Activated CD4-positive, alpha-beta T cell treated with anti-CD3 and anti-CD28 coated beads for 4 hours (primary cell): ENCODE results near the gene IQCN.
A peak's percentile ranks its signal among the peaks of the same experiment; 100 is the strongest.

Experiments used
- DNase-seq, 2 donors: peaks; one replicate each; pipeline ENCODE4 v3.0.0-alpha.2; 2020

The IQCN gene

DNA sequence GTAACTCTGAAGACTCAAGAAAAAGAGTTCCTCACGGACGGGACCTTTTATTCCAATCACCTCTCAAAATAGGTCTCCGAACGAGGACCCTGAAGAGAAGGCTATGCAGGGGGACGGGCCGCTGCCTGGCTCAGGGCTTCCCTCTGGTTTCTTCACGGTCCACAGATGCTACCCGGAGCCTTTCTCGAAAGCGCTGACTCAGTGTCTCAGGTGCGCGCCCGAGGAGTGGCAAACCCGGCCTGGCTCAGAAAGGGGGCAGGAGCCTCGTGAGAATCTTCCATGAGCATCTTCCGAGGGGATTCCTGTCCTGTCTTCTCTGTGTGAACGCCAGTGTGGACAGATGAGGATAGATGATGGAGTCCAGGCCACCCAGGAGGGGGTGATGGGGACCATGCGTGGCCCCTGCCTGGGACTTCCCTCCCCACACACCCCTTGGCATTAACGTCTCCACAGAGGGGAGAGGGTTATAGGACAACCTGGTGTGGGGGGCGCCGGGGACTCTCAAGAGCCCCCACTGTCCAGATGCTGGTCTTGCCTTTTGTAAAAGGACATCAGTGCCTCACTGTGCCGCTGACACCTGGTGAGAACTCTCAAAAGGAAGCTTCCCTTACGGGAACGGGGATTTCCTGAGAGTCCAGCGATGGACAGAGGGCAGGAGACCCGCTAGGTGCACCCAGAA is 32.1 kb upstream of the IQCN start:
- DNase-seq, result peak in 1 of 2 donors; percentile 26

DNA sequence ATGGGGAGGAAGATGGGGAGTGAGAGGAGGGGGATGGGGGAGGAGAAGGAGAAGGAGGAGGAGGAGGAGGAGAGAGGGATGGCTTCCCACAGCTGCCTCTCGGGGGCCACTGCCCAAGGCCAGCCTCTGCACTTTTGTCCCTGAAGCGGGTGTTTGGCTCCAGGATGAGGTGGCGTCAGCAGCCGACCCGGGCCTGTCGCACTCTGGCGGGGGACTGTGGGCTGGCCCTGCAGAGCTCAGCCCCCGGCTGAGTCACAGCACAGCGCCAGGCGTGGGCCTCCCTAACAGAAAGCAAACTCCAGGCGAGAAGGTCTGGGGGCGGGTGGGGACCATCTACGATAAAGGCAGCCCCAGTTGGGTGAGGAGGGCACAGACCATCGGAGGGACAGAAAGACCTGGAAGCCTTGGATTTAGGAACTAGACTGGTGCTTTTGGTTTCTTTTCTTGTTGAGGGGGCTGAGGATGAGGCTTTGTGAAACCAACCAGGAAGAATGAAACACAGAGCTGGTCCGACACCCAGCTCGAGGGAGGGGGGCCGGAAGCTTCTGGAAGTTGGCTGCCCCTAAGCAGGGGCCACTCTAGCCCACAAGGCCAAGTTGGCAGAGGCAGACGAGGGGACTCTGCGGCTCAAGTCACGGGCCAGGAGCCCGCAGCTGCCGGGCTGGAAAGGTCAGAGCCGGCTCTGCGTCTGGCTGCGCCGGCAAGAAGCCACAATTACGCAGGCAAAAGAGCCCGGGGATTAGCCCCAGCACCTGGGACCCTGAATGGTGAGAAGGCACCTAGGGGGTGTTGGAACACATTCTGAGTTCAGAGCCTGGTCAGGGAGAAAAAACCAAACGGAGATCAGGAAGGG is 30.4 kb upstream of the IQCN start:
- peak; percentile 84 to 90 for DNase-seq

DNA sequence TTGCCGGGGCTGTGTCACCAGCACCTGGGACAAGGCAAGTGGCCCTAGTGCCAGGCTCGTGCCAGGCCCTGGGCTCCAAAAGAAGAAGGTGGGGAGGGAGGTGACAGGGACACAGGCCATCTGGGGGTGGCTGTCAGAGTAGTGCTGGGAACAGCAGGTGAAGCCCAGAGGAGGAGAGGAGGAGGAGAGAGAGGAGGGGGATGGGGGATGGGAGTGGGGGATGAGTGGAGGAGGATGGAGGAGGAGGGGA is 29.9 kb upstream of the IQCN start:
- no peak for DNase-seq

DNA sequence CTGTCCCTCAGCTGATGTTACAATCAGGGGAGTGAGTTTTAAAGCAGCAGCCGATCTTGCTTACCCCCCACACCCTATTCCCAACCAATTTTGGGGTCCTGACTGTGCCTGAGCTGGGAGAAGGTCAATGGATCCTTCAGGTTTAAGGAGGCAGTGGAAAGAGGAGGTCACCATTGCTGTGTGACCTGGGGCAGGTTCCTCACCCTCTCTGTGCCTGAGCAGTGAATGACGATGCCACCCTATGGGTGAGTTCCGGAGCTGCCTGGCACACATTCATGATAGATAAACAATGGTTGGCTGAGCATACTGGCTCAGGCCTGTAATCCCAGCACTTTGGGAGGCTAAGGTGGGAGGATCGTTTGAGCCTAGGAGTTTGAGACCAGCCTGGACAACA is 27.5 kb upstream of the IQCN start:
- DNase-seq, result no peak

DNA sequence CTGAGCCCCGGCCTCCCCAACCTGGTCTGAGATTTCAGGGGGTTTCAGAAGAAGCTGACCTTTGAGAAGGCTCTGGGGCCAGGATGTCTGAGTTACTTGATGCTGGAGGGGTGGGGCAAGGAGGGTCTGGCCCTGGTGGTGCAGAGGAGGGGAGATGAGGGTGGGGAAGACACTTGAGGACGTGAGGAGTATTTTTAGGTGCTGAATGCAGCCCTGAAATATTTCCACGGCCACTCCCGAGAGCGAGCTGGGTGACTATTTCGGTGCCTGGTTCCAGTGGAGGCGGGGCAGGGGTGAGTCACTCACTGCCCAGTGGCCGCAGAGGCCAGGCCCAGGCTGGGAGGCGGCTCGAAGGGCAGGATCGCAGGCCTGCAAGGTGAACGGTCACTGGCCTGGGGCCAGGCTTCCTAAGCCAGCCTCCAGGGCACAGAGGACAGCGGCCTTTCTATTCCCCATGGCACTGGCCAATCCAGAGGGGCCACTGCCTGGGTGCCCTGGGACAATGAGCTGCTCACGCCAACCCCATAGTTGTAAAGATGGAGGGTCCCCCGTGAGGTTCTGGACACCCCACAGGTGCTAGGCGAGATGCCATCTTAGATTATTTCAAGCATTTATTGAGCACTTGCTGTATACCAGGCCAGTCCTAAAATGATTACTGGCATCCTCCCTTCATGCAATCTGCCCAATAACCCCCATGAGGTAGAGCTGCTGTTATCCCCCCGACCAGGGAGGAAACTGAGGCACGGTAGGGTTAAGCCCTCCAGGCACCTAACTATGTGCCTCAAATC is 26.9 kb upstream of the IQCN start:
- DNase-seq, result no peak

DNA sequence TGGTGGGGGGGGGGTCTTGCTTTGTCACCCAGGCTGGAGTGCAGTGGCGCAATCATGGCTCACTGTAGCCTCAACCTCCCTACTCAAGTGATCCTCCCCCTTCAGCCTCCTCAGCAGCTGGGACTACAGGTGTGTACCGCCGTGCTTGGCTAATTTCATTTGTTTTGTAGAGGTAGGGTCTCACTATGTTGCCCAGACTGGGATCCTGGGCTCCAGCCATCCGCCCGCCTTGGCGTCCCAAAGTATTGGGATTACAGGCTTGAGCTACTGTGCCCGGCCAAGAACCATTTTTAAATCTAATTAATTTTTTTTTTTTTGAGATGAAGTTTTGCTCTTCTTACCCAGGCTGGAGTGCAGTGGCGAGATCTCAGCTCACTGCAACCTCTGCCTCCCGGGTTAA is 25.4 kb upstream of the IQCN start:
- no peak for DNase-seq

DNA sequence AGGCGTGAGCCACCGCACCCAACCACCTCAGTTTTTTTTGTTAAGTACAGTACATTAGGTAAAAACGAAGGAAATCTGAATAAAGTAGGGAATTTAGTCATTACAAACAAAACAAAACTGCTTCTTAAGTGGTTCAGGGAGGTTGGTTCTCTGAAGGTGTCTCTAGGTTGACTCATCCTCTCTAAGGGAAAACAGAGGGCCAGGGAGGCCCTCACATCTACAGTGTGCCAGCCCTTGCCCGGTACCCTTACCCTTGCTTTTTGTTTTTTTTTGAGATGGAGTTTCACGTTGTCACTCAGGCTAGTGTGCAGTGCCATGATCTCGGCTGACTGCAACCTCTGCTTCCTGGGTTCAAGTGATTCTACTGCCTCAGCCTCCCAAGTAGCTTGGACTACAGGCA is 24.3 kb upstream of the IQCN start:
- no peak for DNase-seq

DNA sequence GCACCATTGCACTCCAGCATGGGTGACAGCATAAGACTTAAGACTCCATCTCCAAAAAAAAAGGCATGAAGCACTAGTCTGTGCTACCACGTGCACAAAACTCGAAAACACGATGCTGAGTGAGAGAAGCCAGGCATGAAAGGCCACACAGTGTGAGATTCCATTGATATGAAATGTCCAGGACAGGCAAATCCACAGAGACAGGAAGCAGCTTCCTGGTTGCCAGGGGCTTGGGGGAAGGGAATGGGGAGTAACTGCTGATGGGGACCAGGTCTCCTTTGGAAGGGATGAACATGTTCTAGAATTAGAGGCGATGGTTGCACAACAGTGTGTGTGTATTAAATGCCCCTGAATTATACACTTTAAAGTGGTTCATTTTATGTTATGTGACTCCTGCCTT is 23.1 kb upstream of the IQCN start:
- no peak for DNase-seq

DNA sequence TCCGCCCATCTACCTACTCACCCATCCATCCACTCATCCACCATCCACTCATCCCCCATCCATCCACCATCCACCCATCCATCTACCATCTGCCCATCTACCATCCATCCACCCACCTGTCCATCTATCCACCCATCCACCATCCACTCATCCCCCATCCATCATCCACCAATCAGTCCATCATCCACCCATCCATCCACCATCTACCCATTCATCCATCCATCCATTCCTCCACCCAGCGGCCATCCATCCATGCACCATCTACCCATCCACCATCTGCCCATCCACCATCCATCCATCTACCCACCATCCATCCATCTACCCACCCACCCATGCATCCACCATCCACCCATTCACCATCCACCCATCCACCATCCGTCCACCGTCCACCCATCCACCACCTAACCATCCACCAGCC is 20.8 kb upstream of the IQCN start:
- DNase-seq, result no peak

DNA sequence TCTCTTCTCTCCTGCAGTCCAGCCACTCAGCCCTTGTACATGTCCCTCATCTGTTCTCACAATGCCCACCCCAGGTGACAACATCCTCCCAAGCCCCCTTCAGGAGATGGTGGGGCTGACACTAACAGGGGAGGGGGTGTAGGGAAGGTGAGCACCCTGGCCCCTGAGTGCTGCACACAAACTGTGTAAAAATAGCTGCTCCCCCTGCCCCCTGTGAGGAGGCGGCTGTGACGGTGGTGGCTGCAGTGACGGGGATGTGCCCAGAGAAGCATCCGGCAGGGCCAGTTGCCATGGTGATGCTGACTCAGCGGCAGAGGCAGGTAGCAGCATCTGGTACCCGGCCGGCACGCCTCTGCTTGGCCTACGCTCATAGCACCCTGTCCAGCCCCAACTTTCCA is 20.2 kb upstream of the IQCN start:
- peak; percentile 95 to 97 for DNase-seq

DNA sequence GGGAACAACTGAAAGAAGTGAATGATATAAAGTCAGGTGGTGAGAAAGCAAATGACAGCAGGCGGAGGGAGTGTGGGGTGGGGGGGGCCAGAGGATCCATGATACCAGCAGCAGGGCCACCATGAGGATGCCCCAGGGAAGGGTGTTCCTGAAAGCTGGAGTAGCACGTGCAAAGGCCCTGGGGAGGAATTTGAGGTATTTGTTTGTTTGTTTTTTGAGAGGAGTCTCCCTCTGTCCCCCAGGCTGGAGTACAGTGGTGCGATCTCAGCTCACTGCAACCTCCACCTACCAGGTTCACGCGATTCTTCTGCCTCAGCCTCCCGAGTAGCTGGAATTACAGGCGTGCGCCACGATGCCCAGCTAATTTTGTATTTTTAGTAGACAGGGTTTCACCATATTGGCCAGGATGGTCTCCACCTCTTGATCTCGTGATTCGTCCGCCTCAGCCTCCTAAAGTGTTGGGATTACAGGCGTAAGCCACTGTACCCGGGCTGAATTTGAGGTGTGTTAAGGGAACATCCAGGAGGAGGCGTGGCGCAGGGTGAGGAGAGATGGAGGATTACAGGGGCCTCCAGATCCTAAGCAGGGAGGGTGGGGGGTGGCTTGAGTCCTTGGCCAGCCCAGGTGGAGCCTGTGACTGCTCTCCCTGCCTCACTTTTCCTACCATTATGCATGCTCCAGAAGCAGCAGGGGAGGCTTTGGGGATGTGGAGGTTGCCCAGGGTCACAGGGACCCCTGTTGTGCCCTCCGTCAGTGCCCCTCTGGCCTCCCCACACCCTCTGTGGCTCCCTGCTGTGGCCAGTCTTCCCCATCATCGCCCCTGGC is 19.6 kb upstream of the IQCN start:
- DNase-seq, result peak in 1 of 2 donors; percentile 18

DNA sequence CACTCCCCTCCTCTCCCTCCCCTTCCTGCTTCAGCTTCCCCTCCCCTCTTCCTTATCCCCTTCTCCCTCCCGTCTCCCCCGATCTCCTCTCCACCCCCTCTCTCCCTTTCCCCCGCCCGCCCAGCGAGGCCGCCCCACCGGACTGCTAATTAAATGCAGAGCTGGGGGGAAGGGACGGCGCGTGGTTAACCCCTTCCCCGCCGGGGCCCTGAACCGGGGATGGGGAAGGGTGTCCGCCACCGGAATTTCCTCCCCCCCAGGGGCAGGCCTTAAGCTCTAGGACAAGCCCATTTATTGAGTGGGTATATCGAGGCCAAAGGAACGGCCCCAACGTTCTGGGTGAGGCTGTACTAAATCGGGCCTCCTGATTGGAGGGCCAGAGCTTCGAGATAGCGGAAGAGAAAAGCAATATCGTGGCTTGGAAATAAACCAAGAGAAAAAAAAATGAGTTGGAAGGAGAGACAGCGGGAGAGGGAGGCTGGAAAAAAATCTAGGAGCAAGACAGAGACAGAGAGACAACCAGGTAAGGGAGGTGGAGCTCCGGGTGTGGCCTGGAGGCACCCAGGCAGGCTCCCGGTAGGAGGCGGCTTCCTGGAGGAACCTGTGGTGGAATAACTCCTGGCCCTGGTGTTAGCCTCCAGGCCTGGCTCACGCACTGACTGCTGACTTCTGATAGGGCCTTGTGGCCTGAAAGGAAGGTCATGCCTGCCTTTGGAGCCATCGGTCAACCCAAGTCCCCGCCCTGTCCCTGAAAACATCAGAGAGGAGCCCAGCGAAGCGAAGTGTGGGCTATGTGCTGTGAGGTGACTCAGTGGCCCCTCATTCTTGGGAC is 18.8 kb upstream of the IQCN start:
- DNase-seq, result no peak

DNA sequence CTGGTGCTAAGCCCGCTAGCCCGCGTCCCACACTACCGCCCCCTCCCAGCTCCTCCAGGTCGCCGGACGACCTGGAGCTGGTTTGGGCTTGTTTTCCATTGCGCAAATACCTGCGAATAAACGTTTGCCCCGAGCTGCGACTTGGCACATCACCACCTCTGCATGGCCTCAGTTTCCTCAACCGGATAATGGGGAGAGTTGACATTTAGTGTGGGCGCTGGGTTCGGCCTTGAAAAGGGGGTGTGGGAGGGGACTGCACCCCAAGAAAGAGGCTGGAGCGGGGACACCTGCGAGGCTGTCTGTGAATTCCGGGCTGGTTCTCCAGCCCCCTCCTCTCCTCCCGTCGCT is 18.2 kb upstream of the IQCN start:
- DNase-seq, result peak in 1 of 2 donors; percentile 30

DNA sequence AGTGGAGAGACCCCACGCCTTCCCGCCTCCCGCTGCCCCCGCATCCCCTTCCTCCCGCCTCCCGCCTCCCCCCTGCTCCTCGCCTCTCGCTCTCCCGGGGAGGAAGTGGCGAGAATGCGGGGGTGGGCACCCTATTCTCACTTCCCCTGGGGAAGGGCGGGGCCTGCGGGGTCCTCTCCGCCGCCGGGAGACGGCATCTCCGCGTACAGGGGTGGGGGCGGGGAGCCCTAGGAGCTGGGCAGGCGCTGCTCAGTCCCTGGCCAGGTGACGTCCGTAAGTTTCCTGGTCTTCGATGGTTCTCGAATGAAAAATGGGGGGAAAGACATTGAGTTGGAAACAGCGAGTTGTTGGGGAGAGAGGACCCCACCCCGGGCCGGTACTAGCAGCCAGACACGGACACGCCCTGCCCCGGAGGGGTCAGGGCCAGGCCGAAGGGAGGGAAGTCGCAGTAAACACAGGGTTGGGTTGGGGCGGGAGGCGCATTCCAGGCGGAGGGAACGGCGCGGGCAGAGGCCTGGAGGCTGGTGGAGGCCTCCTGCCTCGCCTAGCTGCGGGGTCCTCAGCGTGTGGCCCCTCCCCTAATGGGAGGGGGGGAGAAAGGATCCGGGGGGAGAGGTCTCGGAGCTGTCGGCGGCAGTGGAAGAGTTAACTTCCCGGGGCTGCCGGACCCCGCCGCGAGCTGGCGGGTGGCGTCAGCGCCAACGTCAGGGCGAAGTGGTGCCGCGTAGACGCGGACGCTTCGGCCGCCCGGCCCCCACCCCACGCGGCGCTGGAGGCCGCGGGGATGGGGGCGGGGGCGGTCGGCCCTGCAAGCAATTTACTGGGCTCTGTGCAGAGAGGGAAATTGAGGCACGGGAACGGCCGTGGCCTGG is 17.6 kb upstream of the IQCN start:
- DNase-seq, result peak; percentile 76 to 87

DNA sequence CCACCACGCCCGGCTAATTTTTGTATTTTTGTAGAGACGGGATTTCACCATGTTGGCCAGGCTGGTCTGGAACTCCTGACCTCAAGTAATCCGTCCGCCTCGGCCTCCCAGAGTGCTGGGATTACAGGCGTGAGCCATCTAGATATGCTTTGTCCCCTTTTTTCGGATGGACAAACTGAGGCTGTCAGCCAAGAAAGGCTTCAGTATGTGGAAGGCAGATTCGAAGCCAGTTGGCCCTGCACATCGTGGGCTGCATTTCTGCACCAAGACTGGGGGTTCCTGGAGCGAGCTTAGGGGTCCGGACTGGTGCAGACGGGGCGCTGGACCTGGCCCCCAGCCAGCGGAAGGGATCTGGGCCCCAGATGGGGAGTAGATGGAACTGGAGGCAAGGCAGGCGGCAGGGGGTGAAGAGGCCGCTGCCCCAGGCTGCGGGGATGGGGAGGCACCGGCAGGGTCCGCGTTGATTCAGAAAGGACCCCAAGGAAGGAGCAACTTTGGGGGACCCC is 16.8 kb upstream of the IQCN start:
- DNase-seq, result no peak

DNA sequence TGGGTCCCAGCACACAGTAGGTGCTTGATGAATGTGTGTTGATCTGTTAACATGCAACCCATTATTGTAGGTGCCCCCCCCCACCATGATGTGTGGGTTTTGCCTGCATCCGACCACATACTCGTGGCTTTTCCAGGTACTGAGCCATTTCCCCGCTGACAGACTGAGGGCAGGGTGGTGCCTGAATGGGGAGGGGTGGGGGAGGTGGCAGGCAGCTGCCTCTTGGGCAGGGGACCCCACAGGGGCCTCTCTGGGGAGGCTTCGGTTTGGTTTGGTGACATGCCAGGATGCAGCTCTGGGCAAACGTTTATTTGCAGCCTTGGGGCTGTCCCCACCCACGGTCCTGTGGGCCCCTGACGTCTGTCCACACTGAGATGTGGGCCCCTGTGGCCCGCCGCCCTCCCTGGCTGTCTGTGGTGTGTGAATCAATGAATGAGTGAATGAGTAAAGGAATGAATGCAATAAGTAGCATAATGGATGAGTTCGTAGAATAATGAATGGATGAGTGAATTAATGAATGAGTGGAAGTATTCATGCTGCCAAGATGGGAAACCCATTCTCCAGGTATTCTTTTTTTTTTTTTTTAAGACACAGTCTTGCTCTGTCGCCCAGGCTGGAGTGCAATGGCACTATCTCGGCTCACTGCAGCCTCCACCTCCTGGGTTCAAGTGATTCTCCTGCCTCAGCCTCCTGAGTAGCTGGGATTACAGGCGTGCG is 16.2 kb upstream of the IQCN start:
- DNase-seq, result peak; percentile 80 to 87

DNA sequence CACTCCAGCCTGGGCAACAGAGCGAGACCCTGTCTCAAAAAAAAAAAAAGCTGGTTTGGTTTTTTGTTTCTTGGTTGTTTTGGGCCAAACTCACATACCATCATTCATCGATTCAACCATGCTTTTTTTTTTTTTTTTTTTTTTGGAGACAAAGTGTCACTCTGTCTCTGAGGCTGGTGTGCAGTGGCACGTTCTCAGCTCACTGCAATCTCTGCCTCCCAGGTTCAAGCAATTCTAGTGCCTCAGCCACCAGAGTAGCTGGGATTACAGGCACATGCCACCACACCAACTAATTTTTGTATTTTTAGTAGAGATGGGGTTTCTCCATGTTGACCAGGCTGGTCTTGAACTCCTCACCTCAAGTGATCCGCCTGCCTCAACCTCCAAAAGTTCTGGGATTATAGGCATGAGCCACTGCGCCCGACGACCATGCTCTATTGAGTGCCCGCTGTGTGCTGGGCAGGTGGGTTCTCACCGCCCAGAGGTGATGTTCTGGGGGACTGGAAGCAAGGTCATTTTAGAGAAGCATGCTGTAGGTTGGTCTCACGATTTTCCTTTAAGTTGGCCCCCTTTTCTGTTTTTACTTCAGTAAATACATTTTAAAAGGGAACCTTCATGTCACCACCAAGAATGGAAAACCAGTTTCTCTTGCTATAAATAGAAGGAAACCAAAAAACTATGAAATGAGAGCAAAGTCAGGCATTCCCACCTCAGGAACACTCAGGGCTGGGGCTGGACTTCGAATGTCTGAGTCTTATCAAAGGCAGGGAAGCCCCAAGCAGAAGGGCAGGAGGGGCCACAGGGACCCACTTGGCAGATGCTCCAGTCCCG is 15.4 kb upstream of the IQCN start:
- DNase-seq, result no peak

DNA sequence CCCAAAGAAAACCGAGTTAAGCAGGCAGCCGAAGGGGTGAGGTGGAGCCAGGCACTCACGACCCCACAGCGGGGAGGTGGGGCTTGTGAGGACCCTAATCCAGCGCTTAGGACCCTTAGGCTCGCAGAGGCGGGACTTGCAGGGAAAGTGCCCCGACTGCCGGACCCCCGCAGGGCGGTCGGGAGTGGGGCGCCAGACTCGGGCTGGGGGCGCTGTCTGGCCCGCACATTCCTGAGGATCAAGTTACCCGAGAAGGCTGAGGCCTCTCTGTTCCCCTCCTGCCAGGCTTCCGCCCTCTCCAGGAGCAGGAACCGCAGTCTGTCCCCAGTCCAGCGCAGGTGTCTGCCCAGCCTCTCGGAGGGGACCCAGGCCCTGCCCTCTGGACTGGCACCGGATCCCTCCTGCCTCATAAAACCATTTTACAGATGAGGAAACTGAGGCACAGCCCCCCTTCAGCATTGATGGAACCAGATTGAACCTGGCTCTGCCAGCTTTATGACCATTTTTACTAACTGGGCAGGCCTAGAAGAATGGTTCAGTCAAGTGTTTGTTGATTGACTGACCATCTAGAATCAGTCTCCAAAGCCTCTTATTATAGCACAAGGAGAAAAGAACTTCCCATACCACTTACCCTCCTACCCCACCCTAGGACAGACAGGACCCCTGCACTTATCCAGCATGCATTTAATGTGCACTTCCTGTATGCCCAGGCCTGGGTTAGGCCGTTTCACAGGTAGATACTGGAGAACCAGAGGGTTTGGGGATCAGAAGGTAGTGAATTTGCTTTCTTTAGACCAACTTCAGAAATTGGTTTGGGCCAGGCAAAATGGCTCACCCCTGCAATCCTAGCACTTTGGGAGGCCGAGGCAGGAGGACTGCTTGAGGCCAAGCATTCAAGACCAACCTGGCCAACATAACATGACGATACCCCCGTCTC is 13.9 kb upstream of the IQCN start:
- DNase-seq, result no peak
